Activated CD8-positive, alpha-beta T cell treated with anti-CD3 and anti-CD28 coated beads for 36 hours (primary cell): ENCODE data around the gene HLA-DQA1. TPM values are rescaled to one million over a fixed set of nuclear protein-coding genes. Genes with fewer than 3 reads are reported as not detected.
A peak's percentile ranks its signal among the peaks of the same experiment; 100 is the strongest.

ENCODE experiments used
- ATAC-seq: fragments of 200-7000 bp; cut with Tn5 transposase; one replicate; pipeline ENCODE4 v1.10.0; 2021; ENCODE audit warnings: mild to moderate bottlenecking, moderate library complexity
- CTCF ChIA-PET: fragments of 350-600 bp; sonication (Branson Sonifier 250); formaldehyde crosslinking; loops from one replicate; lab custom pipeline; 2021; ENCODE audit warnings: antibody characterized with exemption; lab: Charles Lee
- POLR2A ChIA-PET: fragments of 350-600 bp; sonication (Branson Sonifier 250); formaldehyde crosslinking; loops from one replicate; lab custom pipeline; 2021; ENCODE audit warnings: antibody characterized with exemption; lab: Charles Lee
- DNase-seq: peaks from one replicate; pipeline ENCODE4 v3.0.0-alpha.2; 2020
- H3K27ac Mint-ChIP-seq: one replicate; pipeline ENCODE4 v1.8.0; 2021; ENCODE audit warnings: mild to moderate bottlenecking, mixed read lengths
- H3K27me3 Mint-ChIP-seq: one replicate; pipeline ENCODE4 v1.8.0; 2021; ENCODE audit warnings: mixed read lengths
- H3K36me3 Mint-ChIP-seq: one replicate; pipeline ENCODE4 v1.8.0; 2021; ENCODE audit warnings: low read depth, mixed read lengths
- H3K4me1 Mint-ChIP-seq: one replicate; pipeline ENCODE4 v1.8.0; 2021; ENCODE audit warnings: low read depth, mixed read lengths
- H3K4me3 Mint-ChIP-seq: one replicate; pipeline ENCODE4 v1.8.0; 2021; ENCODE audit warnings: mild to moderate bottlenecking, moderate library complexity, mixed read lengths
- H3K9me3 Mint-ChIP-seq: one replicate; pipeline ENCODE4 v1.8.0; 2021; ENCODE audit warnings: mixed read lengths
- intact Hi-C: fragments of 100-400 bp; cut with micrococcal nuclease; formaldehyde crosslinking; loops from one replicate; pipeline ENCODE4 v1.10.0; 2022
- total RNA-seq, 2 experiments: library from RNA; stranded (reverse); gene quantifications; one replicate each; pipeline ENCODE4 v1.2.3, GENCODE V29; 2021
- TF ChIP-seq, protein P1 (sequence below): fragments of 200-600 bp; IDR thresholded peaks from one replicate; pipeline ENCODE4 v1.8.0; 2022; ENCODE audit warnings: antibody characterized with exemption, mild to moderate bottlenecking

Gene HLA-DQA1
- total RNA-seq, 2 experiments from 2014 or later = 3.4 to 3.9 TPM

DNA sequence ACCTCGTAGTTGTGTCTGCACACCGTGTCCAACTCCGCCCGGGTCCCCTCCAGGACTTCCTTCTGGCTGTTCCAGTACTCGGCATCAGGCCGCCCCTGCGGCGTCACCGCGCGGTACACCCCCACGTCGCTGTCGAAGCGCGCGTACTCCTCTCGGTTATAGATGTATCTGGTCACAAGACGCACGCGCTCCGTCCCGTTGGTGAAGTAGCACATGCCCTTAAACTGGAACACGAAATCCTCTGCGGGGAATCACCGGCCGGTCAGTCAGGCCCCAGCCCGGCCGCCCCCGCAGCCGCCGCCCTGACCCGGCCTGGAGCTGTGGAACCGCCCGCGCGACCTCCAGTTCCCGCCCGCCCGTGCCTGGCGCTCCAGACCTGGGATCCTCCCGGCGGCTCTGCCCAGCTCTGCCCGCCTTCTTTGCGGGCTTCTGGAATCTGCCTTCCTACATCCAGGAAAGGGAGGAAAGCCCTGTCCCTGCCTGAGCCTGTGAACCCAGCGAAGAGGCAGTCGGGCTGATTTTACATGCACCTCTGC lies 27.7 kb downstream of the HLA-DQA1 start:
- POLR2A ChIA-PET = interaction anchor here (1.2 kb wide), 1 partner anchor 20 kb away, joined by 4 read pairs; no protein-coding TSS in a partner anchor
- H3K27me3 Mint-ChIP-seq = peaks cover 36% of the 10 kb centered on the region
- no peaks in the 10 kb centered on the region for H3K9me3 Mint-ChIP-seq
- TF ChIP-seq, protein P1, sequence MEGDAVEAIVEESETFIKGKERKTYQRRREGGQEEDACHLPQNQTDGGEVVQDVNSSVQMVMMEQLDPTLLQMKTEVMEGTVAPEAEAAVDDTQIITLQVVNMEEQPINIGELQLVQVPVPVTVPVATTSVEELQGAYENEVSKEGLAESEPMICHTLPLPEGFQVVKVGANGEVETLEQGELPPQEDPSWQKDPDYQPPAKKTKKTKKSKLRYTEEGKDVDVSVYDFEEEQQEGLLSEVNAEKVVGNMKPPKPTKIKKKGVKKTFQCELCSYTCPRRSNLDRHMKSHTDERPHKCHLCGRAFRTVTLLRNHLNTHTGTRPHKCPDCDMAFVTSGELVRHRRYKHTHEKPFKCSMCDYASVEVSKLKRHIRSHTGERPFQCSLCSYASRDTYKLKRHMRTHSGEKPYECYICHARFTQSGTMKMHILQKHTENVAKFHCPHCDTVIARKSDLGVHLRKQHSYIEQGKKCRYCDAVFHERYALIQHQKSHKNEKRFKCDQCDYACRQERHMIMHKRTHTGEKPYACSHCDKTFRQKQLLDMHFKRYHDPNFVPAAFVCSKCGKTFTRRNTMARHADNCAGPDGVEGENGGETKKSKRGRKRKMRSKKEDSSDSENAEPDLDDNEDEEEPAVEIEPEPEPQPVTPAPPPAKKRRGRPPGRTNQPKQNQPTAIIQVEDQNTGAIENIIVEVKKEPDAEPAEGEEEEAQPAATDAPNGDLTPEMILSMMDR = no peak
- H3K27ac Mint-ChIP-seq = peak overlapping the region; percentile 65
- CTCF ChIA-PET = no interaction called here
- DNase-seq (peak; percentile 71), ATAC-seq (peak; percentile 41)
- intact Hi-C loops = no loop called here
- peaks cover 35% of the 10 kb centered on the region for H3K4me1 Mint-ChIP-seq
- peaks cover 2% of the 10 kb centered on the region for H3K36me3 Mint-ChIP-seq
- peak overlapping the region; percentile 75 for H3K4me3 Mint-ChIP-seq

- TF ChIP-seq, protein P1 = no peak
- no peak for DNase-seq
- ChIA-PET CTCF (no interaction called here), POLR2A (interaction anchor here (1.1 to 1.2 kb wide), 2 partner anchors 19 to 180 kb away, joined by 4 to 5 read pairs; no protein-coding TSS in a partner anchor)
- H3K27ac Mint-ChIP-seq = peak overlapping the region; percentile 35
- peaks cover 36% of the 10 kb centered on the region for H3K27me3 Mint-ChIP-seq
- peak overlapping the region; percentile 75 for H3K4me3 Mint-ChIP-seq
- H3K9me3 Mint-ChIP-seq = no peaks in the 10 kb centered on the region
- intact Hi-C loops = no loop called here
- peaks cover 2% of the 10 kb centered on the region for H3K36me3 Mint-ChIP-seq
- H3K4me1 Mint-ChIP-seq = peaks cover 35% of the 10 kb centered on the region
- ATAC-seq = no peak
These were observed 28.5 kb downstream of the HLA-DQA1 start for GRCh38 chr6:32665661-32666060.

GRCh38 chr6:32666420-32667300 lies 29.5 kb downstream of the HLA-DQA1 start, which contains the start of gene HLA-DQB1:
Gene HLA-DQB1 (minus strand): TSS chr6:32666657. CDS start chr6:32666607, 50 bp downstream.
- ATAC-seq (peak; percentile 87), DNase-seq (peak; percentile 69)
- Mint-ChIP-seq H3K9me3 (no peaks in the 10 kb centered on the region), H3K36me3 (peaks cover 2% of the 10 kb centered on the region), H3K4me3 (peak within 1 kb of the TSS; percentile 75), H3K27ac (peak within 1 kb of the TSS; percentile 35), H3K4me1 (peaks cover 35% of the 10 kb centered on the region), H3K27me3 (peaks cover 36% of the 10 kb centered on the region)
- intact Hi-C loops = no loop called here
- ChIA-PET CTCF (interaction anchor here (0.7 to 1.2 kb wide), 3 partner anchors 21 to 286 kb away, joined by 3 to 4 read pairs (median 3); partner anchors contain the start of gene HLA-DMA), POLR2A (interaction anchor here (0.7 to 1.1 kb wide), 2 partner anchors 179 to 1315 kb away, joined by 4 to 5 read pairs; no protein-coding TSS in a partner anchor)
- TF ChIP-seq, protein P1 = no peak

DNA sequence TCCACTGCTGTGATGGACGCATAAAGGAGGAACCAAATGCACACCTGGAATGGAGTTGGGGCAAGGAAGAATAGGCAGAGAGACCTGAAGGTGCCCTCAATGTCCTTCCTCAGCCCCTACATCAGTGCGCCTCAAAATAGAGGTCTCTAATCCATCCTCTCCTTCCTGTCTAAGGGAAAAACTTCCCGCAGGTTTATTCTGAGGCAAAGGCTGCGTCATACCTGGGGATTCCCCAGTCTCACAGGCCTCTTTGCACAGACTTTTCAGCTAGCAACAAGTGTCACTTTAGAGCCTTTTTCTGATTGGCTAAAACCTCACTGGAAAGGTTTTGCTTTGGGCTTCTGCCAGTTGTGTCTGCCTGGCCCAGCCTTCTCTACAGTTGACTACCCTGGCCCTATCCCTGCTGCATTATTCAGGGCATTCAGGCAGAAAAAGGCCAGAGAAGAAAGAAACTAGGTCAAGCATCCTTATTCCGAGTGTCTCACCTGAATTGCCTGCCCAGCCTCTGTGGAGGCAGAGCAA lies 31.1 kb downstream of the HLA-DQA1 start:
- H3K27me3 Mint-ChIP-seq = peaks cover 30% of the 10 kb centered on the region
- no peak overlapping the region for H3K27ac Mint-ChIP-seq
- TF ChIP-seq, protein P1 = no peak
- ATAC-seq (peak; percentile 69), DNase-seq (peak; percentile 56)
- H3K9me3 Mint-ChIP-seq = peaks cover 3% of the 10 kb centered on the region
- intact Hi-C loops = no loop called here
- CTCF ChIA-PET = interaction anchor here (1.2 kb wide), 1 partner anchor 19 kb away, joined by 3 read pairs; no protein-coding TSS in a partner anchor
- POLR2A ChIA-PET = no interaction called here
- H3K36me3 Mint-ChIP-seq = peaks cover 2% of the 10 kb centered on the region
- H3K4me1 Mint-ChIP-seq = peaks cover 35% of the 10 kb centered on the region
- H3K4me3 Mint-ChIP-seq = no peak overlapping the region
